ENCODE data around the gene ANKRD36.
"Not testable (repeated sequence)": the region's sequence is repeated elsewhere in the genome, so short reads cannot be mapped to it uniquely, and the experiment has no call there.

The ANKRD36 gene

GRCh38 chr2:97113050-97113881 lies at the start of gene ANKRD36:
TSS of gene ANKRD36 (plus strand) at chr2:97113153. CDS start at chr2:97113740, 587 bp downstream.
- H3K4me3 ChIP-seq (ENCODE audit: low read depth, low read length) = peak within 1 kb of the TSS; percentile 62
- DNase-seq (ENCODE audit: low read depth) = peak; percentile 35

- H3K4me3 ChIP-seq (ENCODE audit: low read depth, low read length); DNase-seq (ENCODE audit: low read depth): not testable (repeated sequence)
These were observed 46.9 kb upstream of the ANKRD36 start for GRCh38 chr2:97066030-97066429.

GRCh38 chr2:97067279-97068004 lies 45.5 kb upstream of the ANKRD36 start:
- DNase-seq (ENCODE audit: low read depth) = no peak
- H3K4me3 ChIP-seq (ENCODE audit: low read depth, low read length) = no peak overlapping the region

GRCh38 chr2:97068074-97068473 lies 44.9 kb upstream of the ANKRD36 start:
- no peak for DNase-seq (ENCODE audit: low read depth)
- no peak overlapping the region for H3K4me3 ChIP-seq (ENCODE audit: low read depth, low read length)

- not testable (repeated sequence) for DNase-seq (ENCODE audit: low read depth); H3K4me3 ChIP-seq (ENCODE audit: low read depth, low read length)
These were observed 44.2 kb upstream of the ANKRD36 start for GRCh38 chr2:97068722-97069121.

- DNase-seq (ENCODE audit: low read depth); H3K4me3 ChIP-seq (ENCODE audit: low read depth, low read length): not testable (repeated sequence)
These were observed 42.0 kb upstream of the ANKRD36 start for GRCh38 chr2:97070915-97071314.

- not testable (repeated sequence) for DNase-seq (ENCODE audit: low read depth); H3K4me3 ChIP-seq (ENCODE audit: low read depth, low read length)
These were observed 35.7 kb upstream of the ANKRD36 start for GRCh38 chr2:97077213-97077612.

GRCh38 chr2:97080855-97081254 lies 32.1 kb upstream of the ANKRD36 start:
- DNase-seq (ENCODE audit: low read depth); H3K4me3 ChIP-seq (ENCODE audit: low read depth, low read length): not testable (repeated sequence)

GRCh38 chr2:97082206-97082605 lies 30.7 kb upstream of the ANKRD36 start:
- DNase-seq (ENCODE audit: low read depth); H3K4me3 ChIP-seq (ENCODE audit: low read depth, low read length): not testable (repeated sequence)

- H3K4me3 ChIP-seq (ENCODE audit: low read depth, low read length); DNase-seq (ENCODE audit: low read depth): not testable (repeated sequence)
These were observed 29.4 kb upstream of the ANKRD36 start for GRCh38 chr2:97083516-97083915.

GRCh38 chr2:97085093-97085492 lies 27.9 kb upstream of the ANKRD36 start:
- H3K4me3 ChIP-seq (ENCODE audit: low read depth, low read length); DNase-seq (ENCODE audit: low read depth): not testable (repeated sequence)

GRCh38 chr2:97088706-97089105 lies 24.2 kb upstream of the ANKRD36 start:
- H3K4me3 ChIP-seq (ENCODE audit: low read depth, low read length); DNase-seq (ENCODE audit: low read depth): not testable (repeated sequence)

GRCh38 chr2:97092946-97093345 lies 20.0 kb upstream of the ANKRD36 start:
- H3K4me3 ChIP-seq (ENCODE audit: low read depth, low read length); DNase-seq (ENCODE audit: low read depth): not testable (repeated sequence)

- peak overlapping the region; percentile 43 for H3K4me3 ChIP-seq (ENCODE audit: low read depth, low read length)
- not testable (repeated sequence) for DNase-seq (ENCODE audit: low read depth)
These were observed 18.8 kb upstream of the ANKRD36 start for GRCh38 chr2:97093983-97094771.

- peak; percentile 16 for DNase-seq (ENCODE audit: low read depth)
- peak within 1 kb of the TSS; percentile 43 for H3K4me3 ChIP-seq (ENCODE audit: low read depth, low read length)
These were observed 18.0 kb upstream of the ANKRD36 start, which contains the start of gene FAHD2B for GRCh38 chr2:97094772-97095611. TSS of gene FAHD2B (minus strand) at chr2:97094882. CDS start at chr2:97091706, 3,176 bp downstream.

- DNase-seq (ENCODE audit: low read depth) = no peak
- peak overlapping the region; percentile 43 for H3K4me3 ChIP-seq (ENCODE audit: low read depth, low read length)
These were observed 17.3 kb upstream of the ANKRD36 start for GRCh38 chr2:97095661-97096060.

- not testable (repeated sequence) for H3K4me3 ChIP-seq (ENCODE audit: low read depth, low read length); DNase-seq (ENCODE audit: low read depth)
These were observed 14.1 kb upstream of the ANKRD36 start for GRCh38 chr2:97098786-97099372.

GRCh38 chr2:97106878-97107277 lies 6.1 kb upstream of the ANKRD36 start:
- DNase-seq (ENCODE audit: low read depth); H3K4me3 ChIP-seq (ENCODE audit: low read depth, low read length): not testable (repeated sequence)

All from skeletal muscle cell (primary cell).